HG03558 (cell line): ENCODE measurements around the gene TMTC3.
A peak's percentile ranks its signal among the peaks of the same experiment; 100 is the strongest.

ENCODE experiments used
- ATAC-seq: cut with Tn5 transposase; IDR thresholded peaks from one replicate; pipeline ENCODE4 v1.9.1; 2021; ENCODE audit warnings: moderate number of reproducible peaks; ENCODE audit not compliant: unreplicated experiment; ENCODE audit errors: extremely low read depth

Gene TMTC3

GRCh38 chr12:88156075-88156654, 14.1 kb downstream of the TMTC3 start:
- ATAC-seq, result no peak

- ATAC-seq, result no peak
These were observed 21.3 kb downstream of the TMTC3 start for GRCh38 chr12:88163371-88163770.

- ATAC-seq, result no peak
These were observed 24.1 kb downstream of the TMTC3 start for GRCh38 chr12:88166179-88166578.

- no peak for ATAC-seq
These were observed 25.3 kb downstream of the TMTC3 start for GRCh38 chr12:88167384-88167783.

- no peak for ATAC-seq
These were observed 30.8 kb downstream of the TMTC3 start for GRCh38 chr12:88172844-88173407.

- ATAC-seq, result no peak
These were observed 33.4 kb downstream of the TMTC3 start for GRCh38 chr12:88175544-88175943.

GRCh38 chr12:88179436-88180014, 37.4 kb downstream of the TMTC3 start:
- ATAC-seq, result no peak

- no peak for ATAC-seq
These were observed 39.8 kb downstream of the TMTC3 start for GRCh38 chr12:88181881-88182280.

GRCh38 chr12:88182416-88182815, 40.3 kb downstream of the TMTC3 start:
- no peak for ATAC-seq

GRCh38 chr12:88184196-88184595, 42.1 kb downstream of the TMTC3 start:
- no peak for ATAC-seq

- ATAC-seq, result no peak
These were observed 43.2 kb downstream of the TMTC3 start for GRCh38 chr12:88185279-88185678.

- ATAC-seq, result peak; percentile 97
These were observed 43.9 kb downstream of the TMTC3 start for GRCh38 chr12:88185988-88186387.

- ATAC-seq, result no peak
These were observed 45.5 kb downstream of the TMTC3 start for GRCh38 chr12:88187571-88187970.

- no peak for ATAC-seq
These were observed 46.1 kb downstream of the TMTC3 start for GRCh38 chr12:88188180-88188579.

GRCh38 chr12:88192426-88192825, 50.3 kb downstream of the TMTC3 start:
- ATAC-seq, result no peak

- no peak for ATAC-seq
These were observed 52.8 kb downstream of the TMTC3 start for GRCh38 chr12:88194868-88195267.

- no peak for ATAC-seq
These were observed 57.9 kb downstream of the TMTC3 start for GRCh38 chr12:88200029-88200428.

GRCh38 chr12:88202500-88202899, 60.4 kb downstream of the TMTC3 start:
- ATAC-seq, result no peak

- no peak for ATAC-seq
These were observed 64.5 kb downstream of the TMTC3 start for GRCh38 chr12:88206601-88207000.

- no peak for ATAC-seq
These were observed 66.0 kb downstream of the TMTC3 start for GRCh38 chr12:88207921-88208620.

GRCh38 chr12:88208661-88209060, 66.6 kb downstream of the TMTC3 start:
- ATAC-seq, result no peak
